ENCODE data around the gene RWDD2A.
A peak's percentile ranks its signal among the peaks of the same experiment; 100 is the strongest.

Gene RWDD2A

GRCh38 chr6:83199173-83199862 lies 6.2 kb downstream of the RWDD2A start:
- DNase-seq = no peak

- no peak for DNase-seq
Measured at GRCh38 chr6:83199863-83200225, 6.7 kb downstream of the RWDD2A start.

GRCh38 chr6:83202031-83202430 lies 8.9 kb downstream of the RWDD2A start:
- DNase-seq = no peak

GRCh38 chr6:83215131-83216047 lies 22.2 kb downstream of the RWDD2A start:
- peak; percentile 16 for DNase-seq

- DNase-seq = no peak
Measured at GRCh38 chr6:83216806-83217205, 23.6 kb downstream of the RWDD2A start.

GRCh38 chr6:83218646-83219045 lies 25.5 kb downstream of the RWDD2A start:
- DNase-seq = no peak

- DNase-seq = no peak
Measured at GRCh38 chr6:83220121-83220520, 27.0 kb downstream of the RWDD2A start.

- no peak for DNase-seq
Measured at GRCh38 chr6:83221276-83221675, 28.1 kb downstream of the RWDD2A start.

- DNase-seq = no peak
Measured at GRCh38 chr6:83221889-83222479, 28.8 kb downstream of the RWDD2A start.

GRCh38 chr6:83226517-83226916 lies 33.4 kb downstream of the RWDD2A start:
- DNase-seq = no peak

GRCh38 chr6:83231146-83231545 lies 38.0 kb downstream of the RWDD2A start:
- DNase-seq = no peak

- DNase-seq = no peak
Measured at GRCh38 chr6:83247471-83247870, 54.3 kb downstream of the RWDD2A start.

All from activated effector memory CD4-positive, alpha-beta T cell treated with Interleukin-2 at 50 U/mL for 16 hours (primary cell).